Raji (cell line): ENCODE measurements around the gene NCF1.
"Not testable (repeated sequence)": the region's sequence is repeated elsewhere in the genome, so short reads cannot be mapped to it uniquely, and the experiment has no call there.

Source experiments
- POLR2A ChIP-seq: IDR thresholded peaks from 2 replicates; pipeline ENCODE4 v1.6.1; 2011; ENCODE audit warnings: low read depth, low read length, control low read depth; ENCODE audit not compliant: insufficient read depth

The NCF1 gene

DNA sequence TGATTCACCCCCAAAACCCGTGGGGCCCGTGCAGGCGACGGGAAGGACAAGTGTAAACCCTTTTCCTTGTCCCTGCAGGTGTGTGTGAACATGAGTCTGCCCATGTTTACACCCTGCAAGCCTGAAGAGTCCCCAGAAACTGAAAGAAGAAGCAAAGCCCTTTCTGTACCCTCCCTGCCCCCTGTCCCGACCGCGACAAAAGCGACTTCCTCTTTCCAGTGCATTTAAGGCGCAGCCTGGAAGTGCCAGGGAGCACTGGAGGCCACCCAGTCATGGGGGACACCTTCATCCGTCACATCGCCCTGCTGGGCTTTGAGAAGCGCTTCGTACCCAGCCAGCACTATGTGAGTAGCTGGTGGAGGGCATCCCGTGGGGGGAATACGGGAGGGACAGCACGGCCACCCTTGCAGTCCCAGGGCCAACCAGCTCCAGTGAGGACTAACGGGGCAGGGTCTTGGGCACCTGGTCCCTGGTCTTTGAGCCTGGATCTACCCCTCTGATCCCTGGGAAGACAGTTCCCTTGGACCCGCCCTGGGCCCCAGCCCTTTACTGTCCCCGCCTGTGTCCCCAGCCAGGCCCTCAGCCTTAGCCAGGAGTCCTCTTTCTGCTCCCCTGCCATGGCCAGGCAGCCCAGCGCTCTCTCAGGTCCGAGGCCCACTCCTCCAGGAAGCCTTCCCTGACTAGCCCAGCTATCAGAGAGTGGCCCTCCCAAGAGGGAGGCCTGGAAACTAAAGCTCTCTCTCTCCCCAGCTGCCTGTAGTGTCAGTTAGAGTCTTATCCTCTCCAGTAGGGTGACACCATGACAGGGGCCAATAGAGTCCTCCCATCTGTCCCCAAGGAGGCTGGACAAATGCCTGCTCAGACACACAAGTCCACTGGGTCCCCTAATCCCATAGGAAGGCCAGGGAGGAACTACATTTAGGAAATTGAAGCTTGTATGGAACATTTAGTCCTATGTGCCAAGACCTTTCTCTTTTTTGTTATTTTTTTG lies at the start of gene NCF1:
Gene NCF1 (plus strand): TSS at position 252 of the 991 bp plus-strand sequence. CDS start 21 bp downstream, at position 273.
- not testable (repeated sequence) for TF ChIP-seq POLR2A

DNA sequence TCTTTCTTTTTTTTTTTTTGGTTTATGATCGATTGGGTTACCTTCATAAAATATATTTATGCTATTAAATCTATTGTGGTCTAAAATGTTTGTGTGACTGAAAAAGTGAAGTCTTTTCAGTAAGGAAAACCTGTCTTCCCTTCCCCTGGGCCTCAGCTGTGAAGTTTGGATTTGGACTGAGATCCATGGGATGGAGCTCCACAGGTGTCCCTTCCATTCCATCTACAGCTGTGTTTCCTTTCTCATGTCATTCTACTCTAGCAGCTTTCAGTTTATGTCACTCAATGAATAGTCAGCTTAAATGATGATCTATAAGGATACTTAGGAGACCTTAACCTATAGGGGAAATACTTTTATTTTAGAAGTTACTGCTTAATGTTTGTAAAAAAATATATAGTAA lies 48.0 kb upstream of the NCF1 start:
- TF ChIP-seq POLR2A: no peak

DNA sequence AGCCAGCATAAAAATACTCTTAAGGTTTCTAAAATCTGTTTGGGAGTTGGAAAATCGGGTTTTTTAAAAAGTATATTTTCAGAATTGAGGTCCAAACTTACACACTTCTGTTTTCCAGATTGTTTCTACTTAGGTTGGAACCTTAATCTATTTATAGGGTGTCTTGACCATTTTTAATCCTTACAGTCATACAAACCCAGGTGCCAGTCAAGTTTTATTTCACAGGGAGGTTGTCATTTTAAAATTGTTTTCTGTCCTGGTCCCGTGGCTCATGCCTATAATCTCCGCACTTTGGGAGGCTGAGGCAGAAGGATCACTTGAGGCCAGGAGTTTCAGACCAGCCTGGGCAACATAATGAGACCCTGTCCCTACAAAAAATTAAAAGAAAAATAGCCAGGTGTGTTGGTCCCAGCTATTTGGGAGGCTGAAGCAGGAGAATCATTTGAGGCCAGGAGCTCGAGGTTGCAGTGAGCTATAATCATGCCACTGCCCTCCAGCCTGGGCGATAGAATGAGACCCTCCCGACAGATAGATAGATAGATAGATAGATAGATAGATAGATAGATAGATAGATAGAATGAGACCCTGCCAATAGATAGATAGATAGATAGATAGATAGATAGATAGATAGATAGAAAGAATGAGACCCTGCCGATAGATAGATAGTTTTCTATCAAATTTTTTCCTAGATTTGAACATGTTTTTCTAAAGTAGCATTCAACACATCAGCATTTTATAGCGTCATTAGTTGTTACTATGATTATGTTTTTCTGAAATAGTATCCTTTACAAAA lies 47.3 kb upstream of the NCF1 start:
- no peak for TF ChIP-seq POLR2A
